Inflammatory macrophage treated with lipopolysaccharide for 4 hours (primary cell): ENCODE data around the gene FLOT2.
A peak's percentile ranks its signal among the peaks of the same experiment; 100 is the strongest.
"Not testable (repeated sequence)": the region's sequence is repeated elsewhere in the genome, so short reads cannot be mapped to it uniquely, and the experiment has no call there.

Source experiments
- DNase-seq: peaks from one replicate; pipeline ENCODE4 v3.0.0-alpha.2; 2020

FLOT2 gene

DNA sequence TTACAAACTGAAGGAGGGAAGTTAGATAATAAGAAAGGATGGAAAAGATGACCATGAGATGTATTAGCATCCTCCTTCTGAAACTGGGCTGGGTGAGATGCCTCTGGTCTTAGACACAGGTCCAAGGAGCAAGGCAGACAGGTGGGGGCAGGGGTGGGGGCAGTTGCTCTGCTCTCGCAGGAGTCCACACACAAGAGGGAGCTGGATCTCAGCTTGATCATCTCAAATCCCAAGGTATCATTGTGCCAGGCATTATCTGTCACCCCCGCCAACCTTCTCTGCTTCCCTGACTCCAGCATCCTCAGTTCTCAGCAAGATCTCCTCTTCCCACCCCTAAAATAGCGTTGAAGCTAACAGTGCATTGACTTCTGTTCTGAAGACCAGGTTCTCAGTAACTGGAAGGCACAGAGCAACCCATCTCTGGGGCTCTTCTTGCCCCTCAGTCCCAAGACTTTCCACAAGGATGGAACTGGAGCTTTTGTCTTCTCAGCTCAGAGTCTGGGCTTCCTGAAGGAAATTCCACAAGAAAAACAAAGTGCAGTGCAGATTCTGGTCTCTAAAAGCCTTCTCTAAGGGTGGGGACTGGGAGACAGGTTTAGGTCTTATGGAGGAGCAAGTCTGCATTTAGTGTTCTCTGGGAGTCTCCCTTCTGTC lies 1.6 kb downstream of the FLOT2 start:
- DNase-seq, result no peak

DNA sequence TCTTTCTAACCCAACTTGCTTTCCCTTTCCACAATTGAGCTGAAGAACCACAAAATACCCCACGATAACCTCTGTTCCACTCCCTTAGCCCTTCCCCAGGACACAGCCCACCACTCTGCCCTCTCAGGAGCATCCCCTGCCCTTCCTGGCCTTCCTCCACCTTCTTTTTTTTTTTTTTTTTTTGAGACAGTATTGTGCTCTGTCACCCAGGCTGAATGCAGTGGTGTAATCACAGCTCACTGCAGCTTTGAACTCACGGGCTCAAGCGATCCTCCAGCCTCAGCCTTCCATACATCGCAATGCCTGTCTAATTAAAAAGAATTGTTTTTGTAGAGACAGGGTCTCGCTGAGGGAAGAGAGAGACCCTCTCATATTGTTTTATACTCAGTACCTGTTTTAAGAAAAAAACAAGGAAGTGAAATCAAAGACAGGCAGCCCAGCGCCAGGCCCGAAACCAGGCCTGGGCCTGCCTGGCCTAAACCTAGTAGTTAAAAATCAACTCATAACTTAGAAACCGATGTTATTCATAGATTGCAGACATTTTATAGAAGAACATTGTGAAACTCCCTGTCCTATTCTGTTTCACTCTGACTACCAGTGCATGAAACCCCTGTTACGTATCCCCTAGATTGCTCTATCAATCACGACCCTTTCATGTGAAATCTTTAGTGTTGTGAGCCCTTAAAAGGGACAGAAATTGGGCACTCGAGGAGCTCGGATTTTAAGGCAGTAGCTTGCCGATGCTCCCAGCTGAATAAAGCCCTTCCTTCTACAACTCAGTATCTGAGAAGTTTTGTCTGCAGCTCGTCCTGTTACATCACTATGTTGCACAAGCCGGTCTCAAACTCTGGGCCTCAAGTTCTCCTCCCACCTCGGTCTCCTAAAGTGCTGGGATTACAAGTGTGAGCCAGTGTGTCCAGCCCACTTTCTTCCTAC lies 4.0 kb downstream of the FLOT2 start:
- DNase-seq, result peak; percentile 83

DNA sequence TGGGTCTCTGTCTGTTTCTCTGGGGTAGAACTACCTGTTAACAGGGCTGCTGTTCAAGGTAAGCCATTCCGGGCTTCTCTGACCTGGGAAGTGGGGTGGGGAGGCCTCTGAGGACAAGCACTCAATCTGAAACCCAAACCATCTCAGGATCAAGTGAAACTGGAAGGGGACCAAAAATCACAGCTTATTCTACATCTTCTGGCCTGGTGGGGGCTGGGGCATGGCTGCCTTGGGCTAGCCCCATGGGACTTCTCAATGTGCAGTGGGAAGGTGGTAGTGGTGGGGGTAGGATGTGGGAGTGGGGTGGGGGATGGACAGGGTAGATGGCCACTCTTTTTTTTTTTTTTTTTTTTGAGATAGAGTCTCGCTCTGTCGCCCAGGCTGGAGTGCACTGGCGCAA lies 5.5 kb downstream of the FLOT2 start:
- DNase-seq, result no peak

DNA sequence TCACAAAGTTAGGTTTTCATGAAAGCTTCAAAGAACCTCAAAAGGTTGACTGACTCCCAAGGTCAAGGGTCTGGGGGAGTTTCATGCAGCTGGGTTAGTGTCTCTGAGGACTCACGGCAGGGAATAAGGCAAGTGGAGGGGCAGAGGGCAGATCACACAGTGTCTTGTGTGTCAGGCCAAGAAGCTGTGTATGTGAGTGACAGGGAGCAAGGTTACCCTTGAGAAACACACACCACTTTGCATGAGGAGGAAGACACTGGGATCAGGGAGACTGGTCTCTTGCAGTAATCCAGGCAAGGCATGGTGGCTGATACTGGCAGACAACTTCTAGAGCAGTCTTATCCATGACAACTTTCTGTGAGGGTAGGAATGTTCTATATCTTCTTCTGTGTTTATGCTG lies 6.3 kb downstream of the FLOT2 start:
- DNase-seq, result no peak

DNA sequence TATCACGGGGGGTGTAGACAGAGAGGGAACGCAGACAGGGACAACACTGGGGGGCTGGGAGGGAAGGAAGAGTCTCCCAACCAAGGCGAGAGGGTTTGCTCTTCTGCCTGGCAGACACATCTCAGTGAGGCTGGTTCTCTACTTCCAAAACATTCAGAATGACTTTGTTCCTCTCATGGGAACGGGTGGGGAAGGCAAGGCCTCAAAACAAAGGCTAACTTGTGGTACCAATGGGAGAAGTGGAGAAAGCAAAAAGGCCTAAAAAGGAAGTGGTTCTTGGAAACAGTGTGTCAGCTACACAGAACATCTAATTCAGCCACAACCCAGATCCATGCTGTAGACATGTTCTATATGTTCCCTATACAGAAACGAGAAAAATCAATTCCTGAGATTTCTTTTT lies 7.5 kb downstream of the FLOT2 start:
- peak; percentile 57 for DNase-seq

DNA sequence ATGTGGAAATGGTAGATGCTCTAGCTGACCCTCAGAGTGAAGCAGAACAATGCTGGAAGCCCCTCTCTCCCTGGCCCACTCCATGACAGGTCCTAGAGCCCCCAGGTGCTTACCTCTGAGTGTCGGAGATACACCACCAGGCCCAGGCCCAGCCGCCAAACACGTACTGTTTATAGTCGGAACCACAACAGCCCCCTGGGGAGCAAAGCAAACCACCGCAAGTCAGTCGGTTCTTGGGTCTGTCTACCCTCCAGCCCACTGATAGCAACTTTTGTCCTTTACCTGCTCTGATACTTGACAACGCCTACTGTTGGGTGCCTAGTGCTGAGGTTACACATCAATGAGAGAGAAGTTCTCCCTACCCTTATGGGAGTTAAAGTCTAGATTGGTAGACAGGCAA lies 8.7 kb downstream of the FLOT2 start:
- no peak for DNase-seq

DNA sequence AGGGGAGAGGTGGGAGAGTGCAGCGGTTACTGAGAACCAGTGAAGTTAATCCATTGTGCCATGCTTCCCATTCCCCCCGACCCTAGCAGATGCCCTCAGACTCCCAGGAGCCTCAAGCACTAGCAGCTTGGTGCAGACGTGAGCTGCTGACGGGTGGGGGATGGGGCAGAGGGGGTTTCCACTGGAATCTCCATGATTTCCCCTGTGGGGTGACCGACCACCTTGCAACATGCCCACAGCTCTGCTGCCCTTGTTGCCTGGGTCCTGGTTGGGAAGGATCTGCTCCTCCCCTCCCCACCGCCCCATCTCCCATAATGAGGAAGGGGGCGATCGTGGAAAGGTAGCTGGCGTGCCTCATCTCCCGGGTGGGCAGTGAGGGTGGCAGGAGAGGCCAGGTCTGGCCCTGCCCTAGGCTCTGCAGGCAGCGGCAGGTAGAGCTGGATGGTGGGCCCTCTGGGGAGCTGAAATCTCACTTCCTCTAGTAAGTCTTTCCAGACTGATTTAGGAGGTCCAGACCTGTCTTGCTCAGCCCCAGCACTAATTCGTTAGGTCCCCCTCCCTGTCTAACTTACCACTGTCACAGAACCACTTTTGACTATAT lies 9.6 kb downstream of the FLOT2 start:
- no peak for DNase-seq

DNA sequence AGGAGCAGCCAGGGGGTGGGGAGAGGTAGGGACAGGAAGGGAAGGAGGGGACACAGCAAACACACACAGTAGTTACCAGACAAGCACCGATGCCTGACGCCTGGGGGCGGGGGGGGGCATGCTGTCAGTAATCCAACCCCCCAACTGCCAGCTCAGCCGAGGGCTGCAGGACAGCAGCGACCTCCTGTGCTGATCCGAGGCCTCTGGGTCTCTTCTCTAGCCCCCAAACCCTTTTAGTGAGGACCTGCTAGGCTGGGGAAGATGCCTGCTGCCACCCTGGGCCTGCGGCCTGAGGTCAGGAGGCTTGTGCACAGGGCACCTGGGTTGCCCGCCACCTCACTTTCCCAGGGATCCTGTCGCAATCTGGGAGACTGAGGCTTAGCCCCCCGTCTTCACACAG lies 11.6 kb downstream of the FLOT2 start:
- DNase-seq, result no peak

DNA sequence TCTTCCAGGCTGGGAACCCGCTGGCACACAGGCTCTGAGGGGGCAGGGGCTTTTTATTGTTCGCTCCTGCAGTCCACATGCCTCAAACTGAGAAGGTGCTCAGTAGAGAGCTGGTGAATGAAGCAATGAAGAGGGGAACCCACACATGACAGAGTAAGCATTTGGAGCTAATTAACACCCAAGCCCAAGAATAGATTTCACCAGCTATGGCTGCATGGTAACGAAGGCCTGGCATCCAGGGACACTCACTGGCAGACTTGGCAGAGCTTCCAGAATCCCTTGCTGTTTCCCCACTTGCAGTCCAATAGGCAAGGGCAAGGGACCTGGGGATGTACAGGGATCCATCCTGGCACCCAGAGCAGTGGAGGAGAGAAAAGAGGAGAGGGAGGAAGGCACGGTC lies 12.2 kb downstream of the FLOT2 start:
- DNase-seq, result no peak

DNA sequence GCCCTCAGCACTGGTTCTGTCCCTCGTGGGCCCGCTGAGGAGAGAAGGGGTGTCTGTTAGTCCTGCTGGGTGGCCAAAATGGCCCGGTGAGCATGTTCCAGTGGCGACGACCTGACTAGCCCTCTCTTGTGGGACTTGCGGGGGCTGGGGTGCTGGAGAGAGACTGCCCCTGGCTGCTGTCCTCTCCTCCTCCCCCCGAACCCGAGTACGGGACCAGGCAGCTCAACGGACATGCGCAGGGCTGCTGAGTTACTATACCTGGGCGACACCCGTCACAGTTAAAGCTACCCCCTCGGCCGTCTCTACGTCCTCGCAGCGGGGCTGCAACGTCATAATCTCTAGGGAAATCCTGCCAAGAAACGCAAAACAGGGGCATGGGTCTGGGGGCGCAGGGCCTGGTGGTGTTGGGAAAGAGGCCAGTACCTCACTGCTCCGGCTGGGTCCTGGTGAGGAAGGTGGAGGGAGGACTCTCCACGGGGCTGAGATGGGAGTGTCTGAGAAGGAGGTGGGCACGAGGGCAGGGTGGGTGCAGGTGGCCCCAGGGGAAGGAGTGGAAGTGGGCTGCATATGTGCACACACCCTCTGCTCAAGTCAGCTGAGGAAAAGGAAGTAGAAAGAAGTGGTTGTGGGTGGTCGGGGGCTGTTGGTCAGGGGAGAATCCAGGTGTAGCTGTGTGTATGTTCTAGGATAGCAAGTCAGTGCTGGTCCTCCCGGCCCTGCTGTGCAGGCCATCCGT lies 13.4 kb downstream of the FLOT2 start:
- no peak for DNase-seq

DNA sequence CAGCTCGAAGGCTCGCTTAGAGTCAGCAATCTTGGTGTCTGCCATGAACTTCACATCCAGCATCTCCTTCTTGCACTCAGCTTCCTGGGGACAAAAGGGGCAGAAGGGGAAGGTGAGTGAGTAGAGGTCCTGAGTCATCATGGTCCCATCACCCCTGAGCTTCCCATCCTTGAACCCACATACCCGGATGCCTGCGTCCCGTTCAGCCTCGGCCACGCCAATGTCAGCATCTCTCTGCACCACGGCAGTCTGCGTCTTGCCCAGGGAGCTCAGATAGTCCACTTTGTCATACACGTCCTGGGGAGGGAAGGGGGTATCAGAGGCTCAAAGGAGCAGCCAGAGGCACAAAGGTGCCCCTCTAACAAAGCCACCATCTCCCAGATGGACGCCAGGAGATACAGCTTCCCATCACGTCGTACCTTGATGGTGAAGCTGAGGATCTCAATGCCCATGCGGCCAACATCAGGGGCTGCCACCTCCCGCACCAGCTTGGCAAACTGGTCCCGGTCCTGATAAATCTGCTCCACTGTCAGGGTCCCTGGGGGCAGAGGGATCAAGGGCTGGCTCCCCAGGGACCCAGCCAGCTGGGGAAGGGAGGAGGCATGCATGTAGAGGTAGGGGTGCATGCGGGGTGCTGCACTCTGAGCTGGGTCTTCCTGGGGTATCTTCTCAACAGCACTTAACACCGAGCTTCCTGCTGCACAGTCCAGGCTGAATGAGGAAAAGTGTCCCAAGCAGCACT lies 15.2 kb downstream of the FLOT2 start:
- DNase-seq, result no peak

DNA sequence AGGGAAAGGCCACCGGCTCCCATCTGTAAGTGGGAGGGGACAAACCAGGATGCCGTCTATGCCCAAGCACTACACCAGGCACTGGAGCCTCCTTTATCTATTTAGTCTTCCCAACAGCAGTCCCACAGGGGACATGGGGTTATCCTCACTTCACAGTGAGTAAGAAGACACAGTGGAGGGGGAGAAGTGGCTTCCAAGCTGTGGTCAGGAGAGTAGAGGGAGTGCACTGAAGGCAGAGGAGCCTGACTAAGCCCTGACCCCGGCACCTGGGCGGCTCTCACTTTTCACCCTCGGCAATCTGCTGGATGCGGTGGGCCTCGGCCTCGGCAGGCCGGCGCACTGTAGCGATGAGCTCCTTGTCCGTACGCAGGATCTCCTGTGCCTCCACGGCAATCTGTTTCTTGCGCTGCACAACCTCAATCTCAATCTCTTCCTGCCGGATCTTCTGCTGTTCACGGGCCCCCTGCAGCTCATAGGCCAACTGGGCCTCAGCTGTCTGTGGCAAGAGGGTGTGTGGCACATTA lies 15.9 kb downstream of the FLOT2 start:
- DNase-seq, result no peak

DNA sequence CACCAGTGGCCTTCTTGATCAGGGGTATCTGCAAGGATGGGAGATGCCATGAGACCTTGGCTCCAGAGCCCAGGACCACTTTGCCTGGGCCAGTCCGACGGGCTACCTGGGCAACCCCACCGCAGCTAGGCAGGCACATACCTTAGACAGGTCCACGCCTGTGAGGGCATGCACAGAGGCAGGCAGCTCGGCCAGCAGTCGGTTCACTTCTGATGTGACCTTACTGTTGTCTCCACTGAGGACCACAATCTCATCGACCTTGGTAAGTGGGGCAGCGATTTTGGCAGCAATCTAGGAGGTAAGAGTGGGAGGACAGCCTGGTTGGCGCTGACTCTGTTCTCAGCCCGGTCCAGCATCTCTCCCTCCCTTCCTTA lies 17.0 kb downstream of the FLOT2 start:
- no peak for DNase-seq

DNA sequence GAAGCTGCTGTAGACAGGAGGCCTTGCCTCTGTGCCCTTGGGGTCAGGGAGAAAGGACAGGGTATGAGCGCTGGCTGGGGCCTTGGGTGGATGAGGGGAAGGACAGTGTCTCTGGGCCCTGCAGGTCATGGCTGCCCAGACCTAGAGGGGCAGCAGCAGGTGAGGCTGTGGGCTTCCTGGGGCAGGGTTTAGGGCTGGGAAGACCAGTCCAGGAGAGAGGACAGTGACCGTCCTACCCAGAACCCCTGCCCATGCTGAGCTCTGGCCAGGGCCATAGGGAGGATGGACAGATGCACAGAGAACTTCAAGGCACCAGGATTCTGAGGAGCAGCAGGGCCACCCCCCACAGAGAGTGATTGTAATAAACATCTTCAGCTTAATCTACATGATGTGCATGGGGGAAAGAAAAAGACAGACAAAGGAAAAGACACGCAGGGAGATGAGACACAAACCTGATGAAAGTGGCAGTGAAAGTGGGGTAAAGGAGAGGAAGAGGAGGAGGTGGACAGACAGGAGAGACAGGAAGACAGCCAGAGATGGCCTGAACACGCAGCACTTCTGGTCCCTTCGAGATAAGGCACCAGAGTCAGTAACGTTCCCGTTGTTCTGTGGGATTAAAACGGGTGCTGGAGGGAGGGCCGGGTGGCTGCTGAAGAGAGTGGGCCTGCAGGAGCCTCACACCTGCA lies 17.5 kb downstream of the FLOT2 start:
- no peak for DNase-seq

DNA sequence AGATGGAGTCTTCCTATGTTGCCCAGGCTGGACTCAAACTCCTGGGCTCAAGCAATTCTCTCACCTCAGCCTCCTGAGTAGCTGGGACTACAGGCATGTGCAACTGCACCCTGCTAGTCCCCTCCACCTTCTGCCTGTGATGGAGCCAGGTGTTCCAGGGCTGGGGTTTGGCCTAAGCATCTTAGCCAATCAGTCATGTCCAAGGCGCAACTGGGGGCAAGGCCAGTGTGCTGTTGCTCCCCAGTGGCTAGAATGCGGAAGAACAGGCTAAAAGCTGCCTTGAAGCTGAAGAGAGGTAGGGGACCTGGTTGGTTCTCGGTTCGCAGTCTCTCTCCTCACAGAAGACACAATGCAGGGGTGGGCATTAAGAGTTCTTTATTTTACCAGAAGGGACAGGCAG lies 18.6 kb downstream of the FLOT2 start:
- DNase-seq, result no peak

DNA sequence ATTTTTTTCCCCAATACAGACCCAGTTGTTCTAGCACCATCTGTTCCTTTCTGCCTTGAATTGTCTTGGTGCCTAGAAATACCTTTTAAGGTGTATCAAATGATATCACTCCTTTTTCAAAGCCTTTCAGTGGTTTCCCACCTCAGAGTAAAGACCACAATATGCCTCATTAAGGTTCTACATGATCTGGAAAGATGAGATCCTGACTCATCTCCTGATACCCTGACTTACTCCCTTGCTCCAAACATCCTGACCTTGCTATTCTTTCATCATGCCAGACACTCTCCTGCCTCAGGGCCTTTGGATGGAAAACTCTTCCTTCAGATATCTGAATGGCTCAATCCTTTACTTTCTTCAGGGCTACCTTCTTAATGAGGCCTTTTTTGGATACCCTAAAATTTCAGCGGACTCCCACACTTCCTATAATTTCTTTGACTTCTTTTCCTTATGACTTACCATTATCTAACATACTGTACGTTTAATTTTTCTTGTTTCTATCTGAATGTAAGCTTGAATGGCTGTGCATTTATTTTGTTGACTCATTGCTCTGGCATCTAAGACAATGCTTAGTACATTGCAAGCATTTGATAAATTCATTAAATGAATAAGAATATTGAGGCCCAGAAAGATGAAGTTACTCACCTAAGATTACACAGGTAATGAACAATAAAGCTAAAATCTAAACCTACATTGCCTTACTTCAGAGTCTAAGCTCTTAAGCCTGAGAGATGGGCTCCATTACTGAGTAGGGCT lies 19.2 kb downstream of the FLOT2 start:
- no peak for DNase-seq

DNA sequence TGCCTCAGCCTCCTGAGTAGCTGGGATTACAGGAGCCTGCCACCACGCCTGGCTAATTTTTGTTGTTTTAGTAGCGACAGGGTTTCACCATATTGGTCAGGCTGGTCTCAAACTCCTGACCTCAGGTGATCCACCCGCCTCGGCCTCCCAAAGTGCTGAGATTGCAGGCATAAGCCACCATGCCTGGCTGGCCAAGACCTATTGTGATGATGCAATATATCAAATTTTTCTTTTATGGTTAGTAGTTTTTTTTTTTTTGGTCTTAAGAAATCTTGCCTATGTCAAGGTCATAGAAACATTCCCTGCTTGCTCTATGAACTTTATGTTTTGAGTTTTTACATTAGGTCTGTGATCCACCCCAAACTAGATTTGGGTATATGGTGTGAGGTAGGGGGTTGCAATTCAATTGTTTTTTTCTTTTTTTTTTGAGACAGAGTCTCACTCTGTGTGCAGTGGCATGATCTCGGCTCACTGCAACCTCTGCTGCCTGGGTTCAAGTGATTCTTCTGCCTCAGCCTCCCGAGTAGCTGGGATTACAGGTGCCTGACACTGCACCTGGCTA lies 20.3 kb downstream of the FLOT2 start:
- DNase-seq, result not testable (repeated sequence)

DNA sequence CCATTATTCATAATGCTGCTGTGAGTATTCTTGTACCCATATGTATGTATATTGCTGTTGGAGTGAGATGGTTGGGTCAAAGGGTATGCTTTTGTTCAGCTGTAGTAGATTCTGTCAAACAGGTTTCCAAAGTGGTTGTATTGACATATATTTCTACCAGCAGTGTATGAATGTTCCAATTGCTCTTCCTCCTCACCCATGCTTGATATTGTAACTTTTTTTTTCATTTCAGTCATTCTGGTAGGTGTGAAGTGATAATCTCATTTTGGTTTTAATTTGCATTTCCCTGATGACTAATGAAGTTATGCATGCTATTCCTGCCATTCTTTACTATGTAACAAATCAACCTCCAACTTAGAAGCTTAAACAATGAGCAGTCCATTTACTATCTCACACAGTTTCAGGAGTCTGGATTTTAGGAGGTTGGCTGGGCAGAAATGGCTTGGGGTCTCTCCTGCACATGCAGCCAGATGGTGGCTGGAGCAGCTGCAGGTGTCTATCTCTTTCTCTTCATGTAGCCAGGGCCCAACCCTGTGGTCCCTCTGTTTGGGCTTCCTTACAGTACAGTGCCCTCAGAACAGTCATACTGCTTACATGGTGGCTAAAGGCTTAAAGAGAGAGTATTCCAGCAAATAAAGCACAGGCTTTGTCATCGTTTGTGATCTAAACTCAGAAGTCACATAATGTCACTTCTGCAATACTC lies 21.5 kb downstream of the FLOT2 start:
- no peak for DNase-seq

DNA sequence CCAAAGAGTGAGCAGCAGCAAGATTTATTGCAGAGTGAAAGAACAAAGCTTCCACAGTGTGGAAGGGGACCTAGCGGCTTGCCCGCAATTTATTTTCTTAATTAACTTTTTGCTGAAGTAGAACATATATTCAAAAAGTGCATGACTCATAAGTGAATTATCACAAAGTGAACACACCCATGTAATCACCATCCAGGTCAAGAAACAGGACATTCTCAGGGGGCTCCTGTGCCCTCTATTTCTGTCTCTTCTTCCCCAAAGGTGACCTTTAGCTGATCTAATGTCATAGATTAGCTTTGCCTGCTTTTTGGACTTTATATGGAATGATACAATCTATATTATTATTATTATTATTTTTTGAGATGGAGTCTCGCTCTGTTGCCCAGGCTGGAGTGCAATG lies 22.8 kb downstream of the FLOT2 start:
- no peak for DNase-seq

DNA sequence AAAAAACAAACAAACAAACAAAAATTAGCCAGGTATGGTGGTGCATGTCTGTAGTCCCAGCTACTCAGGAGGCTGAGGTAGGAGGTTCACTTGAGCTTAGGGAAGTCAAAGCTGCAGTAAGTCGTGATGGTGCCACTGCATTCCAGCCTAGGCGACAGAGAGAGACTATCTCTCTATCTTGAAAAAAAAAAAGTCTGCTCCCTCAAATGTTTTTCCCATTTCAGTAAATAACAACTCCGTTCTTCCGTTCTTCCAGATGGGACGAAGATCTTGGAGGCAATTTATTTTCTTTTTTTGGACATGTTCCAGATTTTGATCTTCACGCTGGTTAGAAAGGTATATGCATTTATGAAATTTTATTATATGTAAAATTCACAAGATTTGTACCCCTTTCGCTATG lies 23.7 kb downstream of the FLOT2 start:
- DNase-seq, result no peak
